Measurements from ENCODE around the gene AKNAD1. TPM values are rescaled to one million over a fixed set of nuclear protein-coding genes. Genes with fewer than 3 reads are reported as not detected.

AKNAD1 gene
- total and polyA plus RNA-seq, 2 of the 4 experiments (the other 2 are of a cell fraction) = 0.07 to 0.18 TPM

- no CpG with 5 or more reads among the region's 30 CpGs for WGBS, 2 experiments (ENCODE audit: extremely low coverage in 2 of 2, insufficient read length in 1 of 2)
Measured at GRCh38 chr1:108877348-108878159, 20.7 kb upstream of the AKNAD1 start.

More at GRCh38 chr1:108877348-108878159, 20.7 kb upstream of the AKNAD1 start:
- Histone ChIP-seq H3K79me1 (ENCODE audit: low read depth in 1 of 2, low read length in 2 of 2) (peaks cover 15 to 42% of the 10 kb centered on the region in 2 experiments), H3K27me3 (ENCODE audit: control insufficient read depth, insufficient read depth, low read length) (no peaks in the 10 kb centered on the region), H3K4me3 (ENCODE audit: insufficient read depth, low read depth, low read length) (peak overlapping the region; percentile 83), H3K4me2 (ENCODE audit: low read depth, low read length) (peak overlapping the region; percentile 93), H3K23ac (ENCODE audit: low read depth, low read length) (peak overlapping the region; percentile 74; the same call in 1 of the 2 replicates), H3K4ac (ENCODE audit: low read depth, low read length) (peak overlapping the region; percentile 59), H4K91ac (ENCODE audit: insufficient read depth, low read depth, low read length) (no peak overlapping the region; the same call in 1 of the 2 replicates), H3K27ac (ENCODE audit: insufficient read depth, low read length) (peak overlapping the region; percentile 53), H3K14ac (replicated peaks; ENCODE audit: low read depth, low read length) (peak overlapping the region; percentile 54; the same call in 1 of the 2 replicates), H4K20me1 (ENCODE audit: insufficient read depth, low read length) (no peaks in the 10 kb centered on the region), H3K4me1 (ENCODE audit: control insufficient read depth, insufficient read depth, low read length) (no peaks in the 10 kb centered on the region; the same call in 1 of the 2 replicates), H2AK5ac (ENCODE audit: low read depth, low read length) (no peak overlapping the region), H2BK15ac (ENCODE audit: low read depth, low read length) (0 out of 3 replicates have a peak overlapping the region, but pooled peaks have one; percentile 6), H3K9me3 (ENCODE audit: control insufficient read depth, insufficient read depth, low read length) (no peaks in the 10 kb centered on the region), H2AFZ (replicated peaks; ENCODE audit: low read length, poor library complexity) (peak overlapping the region; percentile 97), H3K56ac (ENCODE audit: extremely low read depth, insufficient read depth, low read length) (peak overlapping the region; percentile 35), H4K8ac (ENCODE audit: low read depth in 2 of 2, low read length in 2 of 2) (peak overlapping the region in 1 of 2 experiments; percentile 24; a peak in 1 of 4 replicates), H3K18ac (ENCODE audit: low read depth, low read length) (no peak overlapping the region), H4K5ac (ENCODE audit: low read depth, low read length) (no peak overlapping the region), H3K9ac (ENCODE audit: low read depth, low read length) (peak overlapping the region; percentile 52), H3K36me3 (ENCODE audit: control insufficient read depth, insufficient read depth, low read length) (no peaks in the 10 kb centered on the region), H2AK9ac (replicated peaks; ENCODE audit: low read depth, low read length, poor library complexity) (peak overlapping the region; percentile 84), H3K9me1 (ENCODE audit: insufficient read depth, low read length) (no peaks in the 10 kb centered on the region), H2BK120ac (ENCODE audit: low read depth, low read length) (0 out of 2 replicates have a peak overlapping the region, but pooled peaks have one; percentile 46), H2BK20ac (ENCODE audit: low read depth, low read length) (no peak overlapping the region), H2BK5ac (ENCODE audit: low read depth, low read length, poor library complexity, severe bottlenecking) (peak overlapping the region; percentile 32)
- in situ Hi-C loops (cut with MboI; ENCODE audit: low sequenced_read_pairs) (no loop called here), dilution Hi-C loops (cut with HindIII; ENCODE audit: low sequenced_read_pairs, unreplicated experiment) (no loop called here), intact Hi-C loops (cut with micrococcal nuclease) (loop anchor here (1.0 kb wide), 1 partner anchor 49 kb away; no protein-coding TSS in a partner anchor)
- CTCF ChIA-PET = interaction anchor here (0.7 to 1.3 kb wide), 2 partner anchors 49 to 61 kb away, joined by 3 to 4 read pairs; no protein-coding TSS in a partner anchor
- TF ChIP-seq POLR2A (IDR thresholded peaks at IDR 0.05; ENCODE audit: low read depth, low read length) (no peak), FOS (IDR thresholded peaks at IDR 0.05; ENCODE audit: low read depth, low read length) (no peak), RAD21 (IDR thresholded peaks at IDR 0.05; ENCODE audit: low read length) (no peak), RCOR1 (IDR thresholded peaks at IDR 0.05; ENCODE audit: insufficient replicate concordance, low read length) (no peak), CEBPB (IDR thresholded peaks at IDR 0.05; ENCODE audit: low read depth, low read length) (no peak), USF2 (IDR thresholded peaks at IDR 0.05; ENCODE audit: low read depth, low read length) (no peak)
- no TSS peak for BruUV-seq (replicated peaks)
- POLR2A ChIA-PET (ENCODE audit: unreplicated experiment) = no interaction called here
- DNase-seq = peak; percentile 30
- peak; percentile 16 for ATAC-seq (ENCODE audit: low read depth)

Measured in IMR-90 (cell line).